Panc1 (cell line): ENCODE results near the gene UBAP2L.

Experiments
- CTCF ChIP-seq: fragments of 450-650 bp; IDR thresholded peaks from 2 replicates; pipeline ENCODE4 v1.5.1; 2017; ENCODE audit warnings: mild to moderate bottlenecking
- POLR2AphosphoS5 ChIP-seq: IDR thresholded peaks from 2 replicates; pipeline ENCODE4 v1.6.1; 2012; ENCODE audit warnings: mild to moderate bottlenecking, low read depth, low read length, moderate library complexity
- SIN3A ChIP-seq: IDR thresholded peaks from 2 replicates; pipeline ENCODE4 v1.6.1; 2012; ENCODE audit warnings: low read depth, mild to moderate bottlenecking, low read length, moderate library complexity, borderline replicate concordance; ENCODE audit not compliant: insufficient read depth

- TF ChIP-seq CTCF (no peak), POLR2AphosphoS5 (no peak), SIN3A (no peak)
Observed at GRCh38 chr1:154199563-154199879, 21.2 kb upstream of the UBAP2L start.
